ENCODE measurements around the gene CREBL2.

- no peak for TF ChIP-seq POLR2A (IDR thresholded peaks at IDR 0.05; ENCODE audit: low read depth, low read length)
- TF ChIP-seq PAX5 (IDR thresholded peaks at IDR 0.05; ENCODE audit: insufficient read depth, low read length, severe bottlenecking) = no peak
- TF ChIP-seq POU2F2 (IDR thresholded peaks at IDR 0.05; ENCODE audit: low read depth, low read length) = no peak
- no peak for TF ChIP-seq TAF1 (IDR thresholded peaks at IDR 0.05; ENCODE audit: low read depth, low read length)
- TF ChIP-seq POLR2AphosphoS5 (IDR thresholded peaks at IDR 0.05; ENCODE audit: low read depth, low read length) = no peak
Measured at GRCh38 chr12:12616512-12617310, 5.0 kb downstream of the CREBL2 start.
